Activated T-helper 9 cell treated with anti-CD3 and anti-CD28 coated beads, Interleukin-2, amount 50 U/mL, for 16 hours (primary cell): ENCODE results near the gene ZNF225.
A peak's percentile ranks its signal among the peaks of the same experiment; 100 is the strongest.
"Not testable (repeated sequence)": the region's sequence is repeated elsewhere in the genome, so short reads cannot be mapped to it uniquely, and the experiment has no call there.

ENCODE experiments used
- DNase-seq: peaks from one replicate; pipeline ENCODE4 v3.0.0-alpha.2; 2020; ENCODE audit warnings: low read depth

ZNF225 gene

GRCh38 chr19:44163789-44164188 lies 50.6 kb downstream of the ZNF225 start:
- no peak for DNase-seq

GRCh38 chr19:44164327-44164672 lies 51.1 kb downstream of the ZNF225 start:
- DNase-seq, result no peak

GRCh38 chr19:44164673-44165512 lies 51.7 kb downstream of the ZNF225 start, which contains the start of gene ZNF226:
TSS of gene ZNF226 (plus strand) at chr19:44165100. CDS start at chr19:44170081, 4,981 bp downstream.
- peak; percentile 68 for DNase-seq

- DNase-seq, result not testable (repeated sequence)
These were observed 57.5 kb downstream of the ZNF225 start for GRCh38 chr19:44170660-44171059.

- DNase-seq, result no peak
These were observed 63.4 kb downstream of the ZNF225 start for GRCh38 chr19:44176590-44176989.

- DNase-seq, result no peak
These were observed 67.8 kb downstream of the ZNF225 start for GRCh38 chr19:44180968-44181367.

- DNase-seq, result no peak
These were observed 68.9 kb downstream of the ZNF225 start for GRCh38 chr19:44182145-44182544.
